GM18861 (cell line): ENCODE measurements around the gene ZC3H14.

Source experiments
- ATAC-seq: cut with Tn5 transposase; IDR thresholded peaks from one replicate; pipeline ENCODE4 v1.9.1; 2021; ENCODE audit not compliant: unreplicated experiment

ZC3H14 gene

GRCh38 chr14:88551094-88551870 lies 11.6 kb upstream of the ZC3H14 start:
- no peak for ATAC-seq

GRCh38 chr14:88551980-88552431 lies 10.8 kb upstream of the ZC3H14 start:
- no peak for ATAC-seq

GRCh38 chr14:88552876-88553275 lies 10.0 kb upstream of the ZC3H14 start:
- no peak for ATAC-seq

- no peak for ATAC-seq
Observed at GRCh38 chr14:88553886-88554456, 8.9 kb upstream of the ZC3H14 start.

GRCh38 chr14:88554457-88555286 lies 8.2 kb upstream of the ZC3H14 start, which contains the start of gene PTPN21:
Gene PTPN21 (minus strand): TSS chr14:88555007. CDS start chr14:88550417, 4,590 bp downstream.
- no peak for ATAC-seq

GRCh38 chr14:88556581-88556980 lies 6.3 kb upstream of the ZC3H14 start:
- ATAC-seq = no peak

GRCh38 chr14:88559852-88560251 lies 3.0 kb upstream of the ZC3H14 start:
- no peak for ATAC-seq

- no peak for ATAC-seq
Observed at GRCh38 chr14:88562532-88562830, 356 bp upstream of the ZC3H14 start.

- ATAC-seq = no peak
Observed at GRCh38 chr14:88563845-88564244, 1.0 kb downstream of the ZC3H14 start.

- no peak for ATAC-seq
Observed at GRCh38 chr14:88565427-88565826, 2.6 kb downstream of the ZC3H14 start.

GRCh38 chr14:88568196-88568595 lies 5.4 kb downstream of the ZC3H14 start:
- ATAC-seq = no peak

GRCh38 chr14:88572117-88572516 lies 9.3 kb downstream of the ZC3H14 start:
- ATAC-seq = no peak

- no peak for ATAC-seq
Observed at GRCh38 chr14:88576222-88576621, 13.4 kb downstream of the ZC3H14 start.

- no peak for ATAC-seq
Observed at GRCh38 chr14:88584451-88584850, 21.6 kb downstream of the ZC3H14 start.

- no peak for ATAC-seq
Observed at GRCh38 chr14:88588081-88588480, 25.2 kb downstream of the ZC3H14 start.

GRCh38 chr14:88590173-88590572 lies 27.3 kb downstream of the ZC3H14 start:
- no peak for ATAC-seq

GRCh38 chr14:88592031-88592430 lies 29.2 kb downstream of the ZC3H14 start:
- no peak for ATAC-seq

- ATAC-seq = no peak
Observed at GRCh38 chr14:88597038-88597437, 34.2 kb downstream of the ZC3H14 start.

GRCh38 chr14:88597601-88598000 lies 34.8 kb downstream of the ZC3H14 start:
- ATAC-seq = no peak

GRCh38 chr14:88598097-88598675 lies 35.3 kb downstream of the ZC3H14 start:
- no peak for ATAC-seq

- ATAC-seq = no peak
Observed at GRCh38 chr14:88599326-88599725, 36.5 kb downstream of the ZC3H14 start.
